K562 (cell line): ENCODE measurements around the gene ANKRD33. TPM values are rescaled to one million over a fixed set of nuclear protein-coding genes. Genes with fewer than 3 reads are reported as not detected.

Experiments
- AFF1 ChIP-seq, 2 experiments: fragments of 450-650 bp; IDR thresholded peaks; 2 replicates each; pipeline ENCODE4 v1.6.1; 2018; ENCODE audit warnings: mild to moderate bottlenecking in 2 of 2, low read depth in 1 of 2; ENCODE audit not compliant: partially characterized antibody in 2 of 2
- ARNT ChIP-seq, 2 experiments: fragments of 450-650 bp; IDR thresholded peaks; 2 replicates each; pipeline ENCODE4 v1.6.1; 2016; ENCODE audit warnings: mild to moderate bottlenecking in 1 of 2
- BCOR ChIP-seq: fragments of 450-650 bp; IDR thresholded peaks from 2 replicates; pipeline ENCODE4 v1.6.1; 2016
- CREM ChIP-seq: IDR thresholded peaks from 2 replicates; pipeline ENCODE4 v1.6.1; 2014; ENCODE audit warnings: antibody characterized with exemption, low read depth
- CTBP1 ChIP-seq: fragments of 450-650 bp; IDR thresholded peaks from 2 replicates; pipeline ENCODE4 v1.6.1; 2016; ENCODE audit warnings: borderline replicate concordance
- DIDO1 ChIP-seq: fragments of 450-650 bp; IDR thresholded peaks from 2 replicates; pipeline ENCODE4 v1.6.1; 2016; ENCODE audit warnings: low read depth, missing biosample characterization, missing genetic modification characterization
- DPF2 ChIP-seq: fragments of 450-650 bp; IDR thresholded peaks from 2 replicates; pipeline ENCODE4 v1.6.1; 2016
- ETS1 ChIP-seq: conservative IDR thresholded peaks from 2 replicates; pipeline ENCODE4 v1.6.1; 2011; ENCODE audit warnings: low read depth, mild to moderate bottlenecking, low read length; ENCODE audit not compliant: control insufficient read depth
- HDAC1 ChIP-seq, 2 experiments: fragments of 450-650 bp; IDR thresholded peaks; 2 replicates each; pipeline ENCODE4 v1.6.1; 2016 to 2017; ENCODE audit warnings: inconsistent platforms in 1 of 2, mild to moderate bottlenecking in 1 of 2, moderate library complexity in 1 of 2
- HIVEP1 ChIP-seq: fragments of 250-450 bp; sonication (Bioruptor Pico); IDR thresholded peaks from 2 replicates; pipeline ENCODE4 v1.4.0; 2020; ENCODE audit warnings: mild to moderate bottlenecking
- HMGN3 ChIP-seq: IDR thresholded peaks from 2 replicates; pipeline ENCODE4 v1.6.1; 2011; ENCODE audit warnings: borderline replicate concordance, low read depth, mild to moderate bottlenecking, mixed read lengths, low read length; ENCODE audit not compliant: insufficient read length; ENCODE audit errors: extremely low read depth
- HNRNPL ChIP-seq: fragments of 200-400 bp; formaldehyde crosslinking; IDR thresholded peaks from 2 replicates; pipeline ENCODE4 v1.6.1; 2017; ENCODE audit warnings: low read depth, mild to moderate bottlenecking, low read length
- MEIS2 ChIP-seq: fragments of 450-650 bp; IDR thresholded peaks from 2 replicates; pipeline ENCODE4 v1.6.1; 2014; ENCODE audit warnings: mild to moderate bottlenecking; ENCODE audit not compliant: partially characterized antibody
- MTA3 ChIP-seq: fragments of 450-650 bp; formaldehyde crosslinking; IDR thresholded peaks from 2 replicates; pipeline ENCODE4 v1.6.1; 2017; ENCODE audit warnings: mild to moderate bottlenecking, borderline replicate concordance
- SIN3A ChIP-seq, 2 experiments: fragments of 150-350 bp in 1 of 2; IDR thresholded peaks; 2 replicates each; pipeline ENCODE4 v1.6.1; 2011 to 2016; ENCODE audit warnings: borderline replicate concordance in 2 of 2, low read depth in 2 of 2, low read length in 2 of 2, mild to moderate bottlenecking in 2 of 2, moderate library complexity in 2 of 2; ENCODE audit not compliant: control insufficient read depth in 1 of 2
- SMAD4 ChIP-seq: fragments of 250-450 bp; sonication (Bioruptor Pico); conservative IDR thresholded peaks from 2 replicates; pipeline ENCODE4 v1.8.0; 2021; ENCODE audit warnings: inconsistent platforms, mild to moderate bottlenecking, moderate library complexity
- STAT5A ChIP-seq: IDR thresholded peaks from 2 replicates; pipeline ENCODE4 v1.6.1; 2012; ENCODE audit warnings: low read length, inconsistent platforms, borderline replicate concordance
- TEAD1 ChIP-seq, 2 experiments: fragments of 450-650 bp in 1 of 2; sonication (generic) in 1 of 2; formaldehyde crosslinking; IDR thresholded peaks; 2 replicates each; pipeline versions ENCODE4 v1.4.0 to v1.8.0; 2020 to 2022; ENCODE audit warnings: mild to moderate bottlenecking in 2 of 2, missing genetic modification reagents in 1 of 2
- ZEB2 ChIP-seq: fragments of 450-650 bp; IDR thresholded peaks from 2 replicates; pipeline ENCODE4 v1.6.1; 2016
- ZNF354B ChIP-seq: fragments of 250-450 bp; sonication (Bioruptor Pico); IDR thresholded peaks from 2 replicates; pipeline ENCODE4 v1.4.0; 2020
- polyA plus RNA-seq, 8 experiments: library from polyadenylated mRNA; depleted of rRNA in 4 of 8; stranded (reverse) in 5 of 8; unstranded in 3 of 8; fragments of >200 nt; fragmentation: Nextera tagmentation in 2 of 8; fragmentation: Illumina TruSeq in 1 of 8; extraction: Ambion mirVana in 2 of 8; extraction: Trizol in 1 of 8; gene quantifications; 2 replicates each; pipeline versions ENCODE4 v1.2.1 to v1.2.3, GENCODE V29; 2011 to 2014; ENCODE audit warnings: inconsistent platforms in 1 of 8, missing spikeins in 1 of 8
- total RNA-seq, 7 experiments: library from RNA; depleted of rRNA in 6 of 7; stranded (reverse); fragments of >200 nt in 6 of 7; fragmentation: Illumina TruSeq in 2 of 7; extraction: Trizol in 2 of 7; gene quantifications; 2 replicates each; pipeline versions ENCODE4 v1.2.1 to v1.2.3, GENCODE V29; 2011 to 2021; ENCODE audit warnings: low replicate concordance in 1 of 7
- TF ChIP-seq, protein P1 (sequence below): sonication (generic); formaldehyde crosslinking; IDR thresholded peaks from 2 replicates; pipeline ENCODE4 v1.8.0; 2022; ENCODE audit warnings: missing genetic modification reagents, mild to moderate bottlenecking, moderate library complexity, borderline replicate concordance

ANKRD33 gene
- total and polyA plus RNA-seq, 9 of the 15 experiments (the other 6 are each of a cell fraction or from before 2014, with no cell fraction given), result 0.04 to 0.11 (median 0.07) TPM; not detected in 4

- peak; percentile 72 for TF ChIP-seq MEIS2
- TF ChIP-seq ZEB2, result peak; percentile 21; the same call in 1 of the 2 replicates
- no peak for TF ChIP-seq SIN3A (IDR thresholded peaks at IDR 0.05; ENCODE audit: borderline replicate concordance in 2 of 2, control insufficient read depth in 1 of 2, low read depth in 2 of 2, low read length in 2 of 2)
- TF ChIP-seq MTA3, result peak; percentile 71; the same call in 1 of the 2 replicates
- TF ChIP-seq AFF1 (IDR thresholded peaks at IDR 0.05; ENCODE audit: low read depth in 1 of 2, partially characterized antibody in 2 of 2), result peak in 1 of 2 experiments; percentile 31
- peak; percentile 90 for TF ChIP-seq BCOR
- peak; percentile 97 for TF ChIP-seq HMGN3
- peak; percentile 71; the same call in 1 of the 2 replicates for TF ChIP-seq CTBP1
- TF ChIP-seq, protein P1, sequence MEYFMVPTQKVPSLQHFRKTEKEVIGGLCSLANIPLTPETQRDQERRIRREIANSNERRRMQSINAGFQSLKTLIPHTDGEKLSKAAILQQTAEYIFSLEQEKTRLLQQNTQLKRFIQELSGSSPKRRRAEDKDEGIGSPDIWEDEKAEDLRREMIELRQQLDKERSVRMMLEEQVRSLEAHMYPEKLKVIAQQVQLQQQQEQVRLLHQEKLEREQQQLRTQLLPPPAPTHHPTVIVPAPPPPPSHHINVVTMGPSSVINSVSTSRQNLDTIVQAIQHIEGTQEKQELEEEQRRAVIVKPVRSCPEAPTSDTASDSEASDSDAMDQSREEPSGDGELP (CRISPR knock-in tag), result peak; percentile 97
- TF ChIP-seq ETS1, result peak; percentile 64; the same call in 1 of the 2 replicates
- TF ChIP-seq CREM, result peak; percentile 67; the same call in 1 of the 2 replicates
- no peak for TF ChIP-seq HIVEP1 (CRISPR knock-in tag)
- TF ChIP-seq ARNT (IDR thresholded peaks at IDR 0.05), result no peak
- TF ChIP-seq HDAC1 (IDR thresholded peaks at IDR 0.05), result peak in 1 of 2 experiments; percentile 97; a peak in 2 of 4 replicates
- TF ChIP-seq DIDO1, result no peak
- TF ChIP-seq HNRNPL, result no peak
- TF ChIP-seq SMAD4 (CRISPR knock-in tag), result peak; percentile 90
- TF ChIP-seq TEAD1 (CRISPR knock-in tag; IDR thresholded peaks at IDR 0.05), result peak in 1 of 2 experiments; percentile 8; a peak in 1 of 4 replicates
- TF ChIP-seq ZNF354B (CRISPR knock-in tag), result no peak
- peak; percentile 81 for TF ChIP-seq DPF2
- peak; percentile 81 for TF ChIP-seq STAT5A
These were observed 30.0 kb downstream of the ANKRD33 start (continued) for GRCh38 chr12:51917746-51918453.
